CD4-positive, alpha-beta T cell treated with Interleukin-15 for 4 hours (primary cell): ENCODE measurements around the gene ZNF639.
A peak's percentile ranks its signal among the peaks of the same experiment; 100 is the strongest.
"Not testable (repeated sequence)": the region's sequence is repeated elsewhere in the genome, so short reads cannot be mapped to it uniquely, and the experiment has no call there.

Experiments used
- DNase-seq: peaks from one replicate; pipeline ENCODE4 v3.0.0-alpha.2; 2020; ENCODE audit warnings: low spot score

The ZNF639 gene, protein sequence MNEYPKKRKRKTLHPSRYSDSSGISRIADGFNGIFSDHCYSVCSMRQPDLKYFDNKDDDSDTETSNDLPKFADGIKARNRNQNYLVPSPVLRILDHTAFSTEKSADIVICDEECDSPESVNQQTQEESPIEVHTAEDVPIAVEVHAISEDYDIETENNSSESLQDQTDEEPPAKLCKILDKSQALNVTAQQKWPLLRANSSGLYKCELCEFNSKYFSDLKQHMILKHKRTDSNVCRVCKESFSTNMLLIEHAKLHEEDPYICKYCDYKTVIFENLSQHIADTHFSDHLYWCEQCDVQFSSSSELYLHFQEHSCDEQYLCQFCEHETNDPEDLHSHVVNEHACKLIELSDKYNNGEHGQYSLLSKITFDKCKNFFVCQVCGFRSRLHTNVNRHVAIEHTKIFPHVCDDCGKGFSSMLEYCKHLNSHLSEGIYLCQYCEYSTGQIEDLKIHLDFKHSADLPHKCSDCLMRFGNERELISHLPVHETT

DNA sequence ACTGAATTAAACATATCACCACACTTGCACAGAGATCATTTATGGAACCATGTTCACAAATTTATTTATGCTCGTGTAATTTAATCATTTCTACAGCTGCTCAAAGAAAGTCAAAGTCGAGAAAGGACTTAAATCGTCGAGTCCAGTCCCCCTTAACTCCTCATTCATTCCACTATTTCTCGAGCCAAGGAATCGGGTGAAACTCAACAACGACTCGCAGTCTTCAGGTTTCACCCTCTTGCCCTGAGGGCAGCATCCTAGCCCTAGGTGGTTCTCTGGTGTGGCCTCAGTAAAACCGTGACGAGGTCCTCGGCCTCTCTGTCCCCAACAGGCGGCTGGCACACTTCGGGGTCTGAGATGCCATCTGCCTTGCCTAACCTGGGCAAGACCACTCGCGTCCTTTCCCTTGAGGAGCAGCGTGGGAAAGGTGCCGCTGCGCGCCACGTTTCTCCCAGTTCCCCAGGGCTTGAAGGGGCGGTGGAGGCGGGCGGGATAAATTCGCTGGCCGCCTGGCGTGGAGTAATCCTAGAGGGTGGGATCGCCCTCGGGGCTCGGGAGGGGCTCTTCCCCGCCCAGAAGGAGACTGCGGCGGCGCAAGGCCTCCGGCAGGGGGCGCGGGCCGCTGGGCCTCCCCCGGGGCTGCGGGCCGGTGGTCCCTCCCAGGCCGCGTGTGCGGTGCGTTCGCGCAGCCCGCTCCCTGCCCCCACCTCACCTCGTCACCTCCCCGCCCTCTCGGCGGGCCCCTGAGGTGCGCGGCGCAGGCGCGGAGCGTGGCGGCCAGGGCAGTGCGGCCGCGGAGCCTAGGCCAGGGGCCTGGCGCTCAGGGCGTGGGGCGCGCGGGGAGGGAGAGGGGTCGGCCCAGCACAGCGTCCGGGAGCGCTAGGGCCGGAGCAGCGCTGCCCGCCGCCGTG, at the start of gene ZNF639:
Gene ZNF639, plus strand, starts transcription at position 746 of the 911 bp plus-strand sequence. CDS start 5,263 bp downstream, outside the sequence.
- peak; percentile 83 for DNase-seq

DNA sequence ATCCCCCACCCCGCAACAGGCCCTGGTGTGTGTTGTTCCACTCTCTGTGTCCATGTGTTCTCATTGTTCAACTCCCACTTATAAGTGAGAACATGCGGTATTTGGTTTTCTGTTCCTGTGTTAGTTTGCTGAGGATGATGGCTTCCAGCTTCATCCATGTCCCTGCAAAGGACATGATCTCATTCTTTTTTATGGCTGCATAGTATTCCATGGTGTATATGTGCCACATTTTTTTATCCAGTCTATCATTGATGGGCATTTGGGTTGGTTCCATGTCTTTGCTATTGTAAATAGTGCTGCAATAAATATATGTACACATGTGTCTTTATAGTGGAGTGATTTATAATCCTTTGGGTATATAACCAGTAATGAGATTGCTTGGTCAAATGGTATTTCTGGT, 48.4 kb upstream of the ZNF639 start:
- DNase-seq = not testable (repeated sequence)

DNA sequence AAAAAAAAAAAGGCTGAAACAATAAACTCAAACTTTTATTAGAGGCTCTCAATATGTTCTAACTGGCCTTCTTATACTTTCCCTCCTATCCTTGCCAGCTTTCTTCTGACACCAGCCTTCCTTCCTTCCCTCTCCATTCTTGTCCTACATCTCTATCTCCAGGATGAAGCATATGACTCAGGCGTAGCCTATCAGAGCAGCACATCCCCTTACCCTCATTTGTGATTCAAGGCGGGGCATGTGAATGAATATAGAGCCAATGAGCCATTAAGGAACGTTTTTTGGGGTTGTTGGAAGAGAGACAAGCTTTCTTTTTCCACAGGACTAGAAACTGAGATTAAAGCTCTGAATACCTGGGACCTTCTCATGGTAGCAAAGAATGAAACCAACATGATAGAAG, 46.8 kb upstream of the ZNF639 start:
- DNase-seq = no peak

DNA sequence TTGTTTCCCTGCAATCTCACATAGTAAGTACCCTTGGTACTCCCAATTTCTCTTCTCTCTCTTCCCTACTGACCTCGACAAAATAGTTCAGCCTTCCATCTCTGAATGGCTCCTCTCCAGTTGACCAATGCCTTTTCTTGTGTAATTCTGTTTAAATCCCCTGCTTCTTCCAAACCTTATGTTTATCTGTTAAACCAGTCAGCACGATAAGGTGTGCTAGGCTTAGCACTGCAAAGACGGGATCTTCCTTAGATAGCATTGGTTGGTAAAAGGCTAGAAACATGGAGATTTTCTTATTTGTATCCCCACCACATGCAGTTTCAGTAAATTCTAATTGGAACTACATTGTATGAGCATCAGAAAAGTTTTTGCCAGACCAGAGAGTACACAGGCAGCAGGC, 46.1 kb upstream of the ZNF639 start:
- DNase-seq = no peak

DNA sequence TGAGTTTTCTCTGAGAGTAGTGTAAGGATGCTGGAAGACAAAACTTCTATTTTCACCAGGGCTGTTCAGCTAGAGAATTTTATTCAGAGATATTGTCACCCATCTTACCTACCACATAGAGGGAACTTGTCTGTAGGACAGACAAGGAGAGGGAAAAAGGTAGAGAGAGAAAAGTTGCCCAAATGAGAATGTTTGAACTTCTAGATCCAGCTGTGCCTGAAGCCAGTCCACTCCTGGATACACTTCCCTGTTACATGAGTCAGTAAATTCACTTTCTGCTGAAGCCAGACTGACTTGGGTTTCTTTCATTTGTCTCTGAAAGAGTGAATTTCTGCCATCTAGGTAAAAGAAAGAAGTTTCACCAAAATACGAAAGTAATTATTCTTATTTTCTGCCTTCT, 44.7 kb upstream of the ZNF639 start:
- DNase-seq = no peak

DNA sequence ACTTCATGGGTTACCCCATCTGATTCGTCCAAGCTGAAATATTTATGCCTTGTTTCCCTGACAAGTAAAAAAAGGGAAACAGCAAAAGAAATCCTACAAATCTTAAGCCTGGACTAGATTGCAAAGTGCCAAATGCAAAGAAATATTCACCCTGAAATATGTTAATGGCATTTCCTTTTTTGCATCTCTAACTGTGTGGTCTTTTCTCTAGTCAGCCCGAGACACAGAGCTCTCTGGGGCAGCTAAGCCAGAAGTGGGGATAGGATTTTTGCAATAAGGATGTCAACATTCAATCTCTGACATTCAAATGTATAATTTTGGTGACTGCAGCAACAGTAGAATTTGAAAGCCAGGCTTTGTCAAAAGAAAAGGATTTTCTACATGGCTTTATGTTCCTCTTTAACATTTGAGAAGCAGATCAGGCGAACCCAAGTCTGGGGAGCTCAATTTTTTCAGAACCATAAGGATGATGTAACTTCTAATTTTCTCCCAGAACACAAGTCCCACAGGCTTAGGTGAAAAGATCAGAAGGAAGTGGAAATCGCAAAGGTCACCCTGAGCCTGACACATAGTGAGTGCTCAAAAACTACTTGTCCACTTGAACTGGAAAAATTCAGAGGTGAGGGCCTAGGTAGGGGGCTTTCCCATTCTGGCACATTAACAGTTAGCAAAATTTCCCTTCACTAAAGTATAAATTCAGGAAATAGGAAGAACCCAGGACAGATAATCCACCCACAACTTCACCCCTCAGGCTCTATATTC, 43.7 kb upstream of the ZNF639 start:
- no peak for DNase-seq

DNA sequence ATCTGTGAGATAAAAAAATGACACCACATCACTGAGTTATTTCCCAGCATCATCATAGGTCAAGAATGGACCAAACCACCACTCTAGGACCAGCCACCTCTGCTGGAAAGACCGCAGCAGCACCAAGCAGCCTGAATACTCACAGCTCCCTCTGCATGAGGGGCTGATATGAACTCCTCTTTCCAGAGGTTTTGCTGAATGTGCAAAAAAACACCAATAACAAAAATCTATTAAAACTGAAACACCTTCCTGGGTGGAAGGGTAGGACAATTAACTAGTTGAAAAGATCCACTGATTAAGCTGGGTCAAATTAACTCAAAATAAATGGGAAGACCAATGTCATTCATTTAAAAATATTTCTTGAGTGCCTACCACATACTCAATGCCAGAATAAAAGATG, 43.0 kb upstream of the ZNF639 start:
- no peak for DNase-seq

DNA sequence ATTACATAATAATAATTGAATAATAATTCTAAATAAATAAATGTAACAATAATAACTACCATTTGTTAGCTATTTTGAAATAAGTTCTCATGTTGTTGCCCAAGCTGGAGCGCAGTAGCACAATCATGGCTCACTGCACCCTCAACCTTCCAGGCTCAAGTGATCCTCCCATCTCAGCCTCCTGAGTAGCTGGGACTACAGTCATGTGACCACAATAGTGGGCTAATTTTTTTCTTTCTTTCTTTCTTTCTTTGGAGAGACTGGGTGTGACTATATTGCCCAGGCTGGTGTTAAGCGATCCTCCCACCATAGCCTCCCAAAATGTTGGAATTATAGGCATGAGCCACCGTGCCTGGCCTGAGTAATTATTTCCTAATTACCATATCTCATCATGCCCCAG, 41.0 kb upstream of the ZNF639 start:
- DNase-seq = no peak

DNA sequence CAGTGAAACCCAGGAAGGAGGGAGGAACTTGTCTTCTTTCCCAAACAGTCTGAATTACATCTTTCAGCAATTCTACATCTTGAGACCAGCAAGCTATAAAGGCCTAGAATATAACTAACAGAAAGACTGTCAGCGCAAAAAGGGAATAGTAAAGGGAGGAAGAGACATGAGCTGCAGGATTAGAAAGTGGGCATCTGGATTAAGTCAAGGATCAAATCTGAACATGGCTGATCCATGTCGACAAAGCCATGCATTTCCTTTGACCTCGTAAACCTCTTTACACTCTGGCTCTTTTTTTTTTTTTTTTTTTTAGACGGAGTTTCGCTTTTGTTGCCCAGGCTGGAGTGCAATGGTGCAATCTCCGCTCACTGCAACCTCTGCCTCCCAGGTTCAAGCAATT, 36.5 kb upstream of the ZNF639 start:
- DNase-seq = no peak

DNA sequence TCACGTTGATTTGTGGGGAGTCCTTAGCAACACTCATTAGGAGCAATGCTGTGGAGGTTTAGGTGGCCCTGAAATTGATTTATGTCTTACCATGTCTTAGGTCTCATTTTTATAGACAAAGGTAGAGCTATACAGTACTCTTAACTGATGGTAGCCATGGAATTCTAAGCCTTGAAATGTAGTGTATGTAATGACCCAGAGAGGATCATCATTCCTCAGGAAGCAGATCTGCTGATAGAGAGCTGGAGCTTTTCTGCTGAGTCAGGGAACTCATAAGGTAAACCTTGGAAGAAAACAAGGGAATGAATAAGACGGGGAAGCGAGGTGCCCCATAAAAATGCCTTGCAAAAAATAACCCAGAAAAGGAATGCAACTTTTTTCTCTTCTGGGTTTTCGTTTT, 34.0 kb upstream of the ZNF639 start:
- no peak for DNase-seq

DNA sequence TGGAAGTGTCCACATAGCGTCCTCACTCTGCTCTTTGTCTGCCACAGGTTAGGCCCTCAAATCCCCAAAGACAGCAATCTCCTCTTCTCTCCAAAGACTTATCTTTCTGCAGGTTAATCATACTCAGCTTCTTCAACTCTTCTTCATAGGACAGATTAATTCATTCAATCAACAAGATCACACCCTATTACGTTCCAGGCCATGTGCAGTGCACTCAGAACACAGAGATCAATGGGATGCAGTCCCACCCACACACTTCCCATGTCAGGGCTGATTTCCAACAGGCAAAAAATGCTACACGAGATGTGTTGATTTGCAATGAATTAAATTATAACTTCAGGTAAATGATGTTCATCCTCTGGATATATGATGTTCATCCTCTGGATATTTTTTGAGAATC, 33.5 kb upstream of the ZNF639 start:
- no peak for DNase-seq

DNA sequence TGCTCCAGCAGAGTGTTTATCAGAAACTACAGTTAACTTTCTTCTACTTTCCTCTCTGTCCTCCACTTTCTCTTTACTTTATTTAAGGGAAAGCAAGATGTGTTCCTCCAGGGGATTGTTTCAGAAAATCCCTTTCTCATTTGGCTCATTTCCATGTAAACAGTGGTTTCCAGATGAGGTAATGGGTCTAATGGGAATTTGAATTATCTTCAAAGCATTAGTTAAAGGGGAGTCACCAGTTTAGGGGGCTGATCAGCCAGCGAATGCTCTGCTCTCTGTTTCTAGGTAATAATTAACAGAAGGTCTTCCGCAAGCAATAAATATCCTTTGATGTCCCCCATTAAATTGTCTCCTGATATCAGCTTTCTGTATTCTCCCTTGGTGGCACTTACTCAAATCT, 30.4 kb upstream of the ZNF639 start:
- no peak for DNase-seq

DNA sequence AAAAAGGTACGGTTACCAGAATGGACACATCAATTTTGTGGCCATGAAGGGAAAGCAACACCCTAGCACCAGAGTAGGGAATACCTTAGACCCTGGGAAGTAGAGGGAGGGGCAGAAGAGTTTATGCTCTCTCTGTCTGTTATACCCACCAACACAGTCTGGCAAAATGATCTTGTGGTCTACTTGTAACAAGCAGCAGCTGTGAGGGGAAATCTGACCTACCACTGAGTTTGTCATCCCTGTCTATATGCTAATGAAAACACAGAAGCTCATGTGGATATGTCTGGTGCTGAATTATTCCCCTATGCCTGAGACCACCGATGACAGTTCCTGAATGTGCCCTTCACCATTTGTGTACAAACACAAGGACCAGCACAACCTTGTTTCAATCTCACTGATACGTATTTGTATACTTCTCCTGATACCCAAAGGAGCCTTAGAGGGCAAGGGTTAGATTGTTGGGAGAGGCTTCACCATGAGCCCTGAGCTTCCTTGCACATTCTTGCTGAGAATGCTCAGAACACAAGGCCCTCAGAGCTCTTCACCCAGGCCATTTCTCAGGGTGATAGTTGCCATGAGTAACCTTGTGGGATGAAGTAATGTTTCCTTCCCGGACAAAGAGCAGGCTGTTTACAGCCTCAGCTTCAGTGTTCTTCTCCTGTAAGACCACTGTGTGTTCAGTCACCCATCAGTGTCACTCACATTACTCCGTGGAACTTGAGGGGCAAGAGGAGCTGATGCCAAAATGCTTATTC, 24.7 kb upstream of the ZNF639 start:
- no peak for DNase-seq

DNA sequence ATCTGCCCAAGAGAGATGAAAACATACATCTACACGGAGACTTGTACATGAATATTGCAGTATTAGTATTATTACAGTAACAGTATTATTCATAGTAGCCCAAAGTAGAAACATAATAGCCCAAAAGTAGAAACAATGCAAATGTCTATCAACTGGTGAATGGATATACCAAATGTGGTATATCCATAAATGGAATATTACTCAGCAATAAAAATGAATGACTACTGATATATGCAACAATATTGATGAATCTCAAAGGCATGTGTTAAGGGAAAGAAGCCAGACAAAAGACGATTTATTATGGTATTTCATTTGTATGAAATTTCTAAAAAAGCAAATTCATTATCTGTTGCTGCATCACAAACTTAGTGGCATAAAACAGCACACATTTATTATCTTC, 23.5 kb upstream of the ZNF639 start:
- no peak for DNase-seq

DNA sequence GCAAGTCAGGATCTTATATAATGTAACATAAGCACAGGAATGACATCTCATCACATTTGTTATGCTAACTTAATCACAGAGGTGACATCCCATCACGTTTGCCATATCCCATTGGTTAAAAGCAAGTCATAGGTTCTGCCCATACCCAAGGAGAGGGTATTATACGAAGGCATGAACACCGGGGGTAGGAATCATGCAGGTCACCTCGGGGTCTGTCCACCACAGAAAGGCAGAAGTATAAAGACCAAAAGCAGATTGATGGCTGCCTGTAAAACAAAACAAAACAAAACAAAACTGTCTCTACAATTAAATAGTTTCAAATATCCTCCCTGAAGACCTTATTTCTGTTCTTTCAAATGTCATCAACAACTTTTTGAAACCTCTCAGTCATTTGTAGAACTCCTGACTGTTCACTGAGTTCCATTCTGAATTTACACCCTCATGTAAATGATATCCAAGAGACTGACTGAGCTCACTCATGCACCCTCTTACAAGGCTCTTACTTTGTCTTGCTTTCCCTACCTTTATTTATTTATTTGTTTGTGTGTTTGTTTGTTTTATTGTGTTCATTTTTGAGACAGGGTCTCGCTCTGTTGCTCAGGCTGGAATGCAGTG, 22.7 kb upstream of the ZNF639 start:
- DNase-seq = no peak

DNA sequence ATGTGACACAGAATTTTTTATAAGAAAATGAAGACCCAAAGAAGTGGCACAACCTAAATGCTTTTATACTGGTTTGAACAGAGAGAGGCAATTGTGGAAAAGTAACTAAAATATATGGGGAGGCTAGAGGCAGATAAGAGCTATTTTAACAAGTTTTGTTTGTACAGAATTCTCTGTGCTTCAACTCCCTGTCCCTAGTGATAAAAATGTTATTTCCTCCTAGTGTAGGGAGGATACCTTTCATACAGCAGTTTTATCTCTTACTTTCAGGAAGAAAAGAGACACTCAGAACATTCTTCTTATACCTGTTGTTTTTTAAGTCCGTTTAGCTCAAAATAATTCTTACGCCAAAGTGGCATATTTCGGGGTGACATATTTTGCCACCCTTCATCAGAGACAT, 21.2 kb upstream of the ZNF639 start:
- DNase-seq = no peak

DNA sequence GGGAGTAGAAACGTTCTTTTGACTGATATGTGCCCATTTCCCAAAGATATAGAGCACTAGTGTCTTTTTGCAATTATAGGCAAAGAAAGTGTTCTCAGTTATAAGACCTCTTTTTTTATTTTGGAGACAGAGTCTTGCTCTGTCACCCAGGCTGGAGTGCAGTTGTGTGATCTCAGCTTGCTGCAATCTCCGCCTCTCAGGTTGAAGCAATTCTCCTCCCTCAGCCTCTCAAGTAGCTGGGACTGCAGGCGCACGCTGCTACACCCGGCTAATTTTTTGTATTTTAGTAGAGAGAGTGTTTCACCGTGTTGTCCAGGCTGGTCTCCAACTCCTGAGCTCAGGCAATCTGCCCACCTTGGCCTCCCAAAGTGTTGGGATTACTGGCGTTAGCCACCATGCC, 20.7 kb upstream of the ZNF639 start:
- DNase-seq = no peak

DNA sequence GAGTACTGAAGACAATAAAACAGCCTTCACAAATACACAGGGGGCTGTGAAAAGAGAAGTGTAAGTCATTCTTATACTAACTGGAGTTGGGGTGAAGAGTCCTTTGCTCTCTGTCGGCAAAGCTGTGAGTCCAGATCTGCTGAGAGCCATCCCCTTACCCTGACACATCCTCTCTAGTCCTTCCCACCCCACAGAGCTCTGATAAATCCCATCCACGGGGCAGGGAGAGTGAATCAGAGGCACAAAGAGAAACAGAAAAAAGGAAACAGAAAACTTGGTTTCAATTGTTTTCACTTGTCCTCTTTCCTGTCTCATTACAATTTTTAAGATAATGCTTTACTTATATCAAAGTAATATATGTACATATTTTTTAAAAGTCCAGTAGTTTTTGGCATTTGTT, 18.2 kb upstream of the ZNF639 start:
- DNase-seq = no peak

DNA sequence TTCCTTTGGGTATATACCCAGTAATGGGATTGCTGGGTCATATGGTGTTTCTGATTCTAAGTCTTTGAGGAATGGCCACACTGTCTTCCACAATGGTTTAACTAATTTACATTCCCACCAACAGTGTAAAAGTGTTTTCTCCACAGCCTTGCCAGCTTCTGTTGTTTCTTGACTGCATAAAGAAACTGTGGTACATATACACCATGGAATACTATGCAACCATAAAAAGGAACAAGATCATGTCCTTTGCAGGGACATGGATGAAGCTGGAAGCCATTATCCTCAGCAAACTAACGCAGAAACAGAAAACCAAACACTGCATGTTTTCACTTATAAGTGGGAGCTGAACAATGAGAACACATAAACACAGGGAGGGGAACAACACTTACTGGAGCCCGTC, 15.5 kb upstream of the ZNF639 start:
- not testable (repeated sequence) for DNase-seq

DNA sequence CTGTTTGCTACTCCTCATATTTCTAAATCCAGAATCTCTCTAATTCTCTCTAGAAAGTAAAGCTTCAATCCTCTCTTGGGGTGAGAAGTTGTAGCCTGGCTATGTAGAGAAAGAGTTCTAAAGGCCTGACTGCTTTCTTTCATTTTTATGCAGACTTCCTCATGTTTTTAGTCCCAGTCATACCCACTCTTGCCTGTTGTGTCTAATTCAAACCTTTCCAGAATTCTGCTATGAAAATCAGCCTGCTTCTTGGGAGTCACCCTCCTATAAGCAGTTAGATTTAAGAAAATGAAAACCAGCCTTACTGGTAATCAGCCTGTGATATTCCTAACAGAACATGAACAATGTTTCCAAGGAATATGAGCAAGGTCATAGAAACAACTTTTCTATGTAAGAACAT, 14.8 kb upstream of the ZNF639 start:
- no peak for DNase-seq
